SKM-1 treated with dmso at 0.1 percent for 144 hours (cell line): ENCODE data around the gene PDE11A.

Experiments
- DNase-seq: peaks from one replicate; lab custom pipeline; 2025; ENCODE audit not compliant: unreplicated experiment; lab: John Stamatoyannopoulos, UW

PDE11A gene

GRCh38 chr2:177929662-177930522 lies 142.7 kb downstream of the PDE11A start:
- no peak for DNase-seq

DNA sequence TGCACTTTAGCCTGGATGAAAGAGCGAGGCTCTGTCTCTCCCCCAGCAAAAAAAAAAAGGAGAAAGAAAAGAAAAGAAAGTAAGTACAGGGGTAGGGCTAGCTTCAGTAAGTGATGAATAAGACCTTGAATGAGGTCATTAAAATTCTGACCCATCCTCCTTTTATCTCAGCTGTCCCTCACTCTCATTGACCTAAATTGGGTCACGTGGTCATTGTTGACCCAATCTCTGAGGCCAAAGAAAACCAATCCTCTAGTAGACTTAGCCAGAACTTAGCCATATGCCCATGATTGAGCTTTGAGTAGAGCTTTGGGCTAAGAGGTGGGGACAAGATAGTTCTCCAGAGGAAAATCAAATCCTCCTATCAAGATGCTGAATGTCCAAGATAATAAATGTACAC lies 149.3 kb downstream of the PDE11A start:
- no peak for DNase-seq

GRCh38 chr2:177921726-177922125 lies 150.9 kb downstream of the PDE11A start:
- DNase-seq = no peak

DNA sequence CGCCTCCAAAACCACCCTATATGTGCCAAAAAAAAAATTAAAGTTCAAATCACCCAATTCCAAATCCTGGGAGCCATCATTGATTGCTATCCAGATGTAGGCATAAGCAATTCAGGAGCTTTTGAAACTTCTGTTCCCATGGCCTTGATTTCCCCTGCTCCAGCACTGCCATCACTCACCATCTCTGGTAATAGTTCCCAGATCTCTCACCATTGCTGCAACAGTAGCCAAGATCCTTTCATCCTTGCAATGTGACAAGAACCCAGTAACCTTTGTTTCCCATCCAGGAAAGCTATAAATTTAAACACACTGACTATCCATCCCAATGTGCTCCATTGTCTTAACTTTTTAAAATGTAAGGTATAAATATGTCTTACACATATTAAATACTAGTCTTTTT lies 155.4 kb downstream of the PDE11A start:
- DNase-seq = no peak

DNA sequence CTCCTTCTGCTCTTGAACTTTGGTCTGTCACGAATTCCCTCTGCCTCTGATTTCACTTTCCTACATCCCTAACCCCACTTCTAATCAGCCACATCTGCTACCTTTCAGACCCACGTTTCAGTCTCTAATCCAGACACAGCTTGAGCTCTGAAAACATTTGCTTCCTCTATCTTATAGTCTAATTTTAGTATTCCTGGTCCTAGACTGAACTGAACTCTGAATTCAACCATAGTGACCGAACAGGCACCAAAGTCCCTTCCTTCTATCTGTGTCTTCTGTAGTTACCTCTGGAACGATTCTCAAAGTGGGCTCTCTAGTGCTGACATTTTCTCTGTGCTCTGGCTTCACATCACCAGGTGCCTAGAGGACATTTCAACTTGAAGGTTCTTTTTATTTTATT lies 156.2 kb downstream of the PDE11A start:
- DNase-seq = no peak

- no peak for DNase-seq
Measured at GRCh38 chr2:177914247-177914646, 158.3 kb downstream of the PDE11A start.

GRCh38 chr2:177909962-177910361 lies 162.6 kb downstream of the PDE11A start:
- DNase-seq = no peak

DNA sequence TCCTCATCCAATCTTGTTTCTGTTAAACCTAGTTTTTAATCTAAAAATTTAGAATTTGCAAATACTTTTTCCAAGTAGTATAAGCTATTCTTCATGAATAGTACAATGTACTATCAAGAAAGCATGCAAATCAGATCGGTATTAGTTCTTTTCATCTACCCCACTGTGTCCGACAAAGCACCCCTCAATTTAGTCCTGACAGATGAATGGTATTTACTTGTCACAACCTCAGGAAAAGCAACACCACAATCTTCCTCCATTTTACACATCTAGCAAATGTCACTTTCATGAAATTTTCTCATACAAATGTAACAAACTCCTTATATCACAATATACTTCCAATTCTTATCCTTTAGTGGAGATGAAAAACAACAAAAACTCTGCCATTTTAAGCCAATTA lies 163.8 kb downstream of the PDE11A start:
- no peak for DNase-seq

DNA sequence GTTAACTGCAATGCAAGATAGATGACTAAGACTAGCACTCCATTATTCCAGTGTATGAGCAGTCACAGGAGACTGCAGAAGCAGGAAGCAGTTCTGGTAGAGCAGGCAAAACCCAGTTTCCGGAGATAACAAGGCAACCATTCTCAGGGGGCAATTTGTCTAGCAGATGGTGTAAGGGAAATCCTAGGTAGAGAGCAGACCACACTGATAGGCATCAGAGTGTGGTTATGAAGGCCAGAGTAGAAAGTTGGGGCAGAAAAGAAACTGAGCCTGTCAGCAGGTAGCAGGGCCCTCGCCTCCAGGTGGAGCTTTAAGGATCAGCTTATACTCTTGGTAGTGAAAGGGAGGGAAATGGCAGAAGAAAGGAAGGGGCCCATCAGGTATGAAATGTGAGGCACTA lies 164.4 kb downstream of the PDE11A start:
- no peak for DNase-seq

GRCh38 chr2:177906041-177906718 lies 166.4 kb downstream of the PDE11A start:
- DNase-seq = no peak

DNA sequence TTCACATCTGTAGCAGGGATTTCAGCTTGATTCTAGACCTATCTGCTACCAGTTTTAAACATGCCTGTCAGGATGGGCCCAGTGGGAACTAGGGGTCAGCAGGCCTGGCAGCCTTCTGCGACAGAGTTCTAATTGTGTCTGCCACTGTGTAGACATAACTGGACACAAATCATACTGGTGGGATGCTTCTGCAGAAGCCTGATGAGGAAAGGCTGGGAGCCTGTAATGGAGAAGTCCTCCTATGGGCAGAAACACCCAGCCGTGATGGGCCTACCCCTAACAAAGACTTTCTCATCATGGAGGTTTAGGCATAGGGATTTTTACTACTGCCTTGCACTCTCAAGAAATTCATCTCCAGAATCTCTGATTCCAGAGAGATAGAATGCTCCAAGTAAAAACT lies 166.9 kb downstream of the PDE11A start:
- DNase-seq = no peak

GRCh38 chr2:177902395-177903163 lies 170.0 kb downstream of the PDE11A start:
- no peak for DNase-seq

DNA sequence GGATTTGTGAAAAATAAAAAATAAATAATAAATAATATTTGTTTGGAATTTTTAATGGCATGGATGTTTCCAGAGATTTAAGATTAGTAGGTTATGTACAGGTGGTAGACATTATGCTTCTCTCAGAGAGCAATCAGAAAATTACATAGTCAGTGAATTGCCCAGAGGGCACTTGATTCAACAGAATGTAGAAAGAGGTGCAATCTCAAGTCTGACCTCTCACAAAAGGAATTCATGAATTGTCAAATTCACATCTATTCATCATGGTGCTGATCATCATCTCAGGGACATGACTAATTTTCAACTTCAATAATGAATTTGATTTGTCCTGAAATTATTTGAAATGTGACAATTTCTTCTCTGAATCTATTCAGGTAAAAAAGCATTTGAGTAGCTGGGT lies 172.5 kb downstream of the PDE11A start:
- no peak for DNase-seq

GRCh38 chr2:177897278-177897677 lies 175.3 kb downstream of the PDE11A start:
- no peak for DNase-seq

- no peak for DNase-seq
Measured at GRCh38 chr2:177896587-177896986, 176.0 kb downstream of the PDE11A start.

- no peak for DNase-seq
Measured at GRCh38 chr2:177894546-177894945, 178.0 kb downstream of the PDE11A start.

DNA sequence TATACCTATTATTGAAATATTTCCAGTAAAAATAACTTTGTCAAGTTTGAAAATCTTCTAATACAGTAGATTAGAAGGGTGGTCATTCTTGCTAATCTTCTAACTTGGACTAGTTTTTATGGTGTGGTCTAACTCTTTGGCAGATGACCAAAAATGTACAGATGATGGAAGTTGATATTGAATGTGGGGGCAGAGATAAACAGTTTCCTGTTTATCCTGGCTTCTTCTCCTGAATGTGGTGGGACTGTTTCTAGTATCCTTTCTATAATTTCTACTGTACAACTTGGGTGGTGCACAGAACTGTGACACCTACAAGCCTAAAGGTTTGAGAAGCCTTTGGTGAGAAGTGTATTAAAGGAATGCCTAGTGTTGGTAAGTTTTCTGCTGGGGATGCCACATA lies 178.7 kb downstream of the PDE11A start:
- no peak for DNase-seq

DNA sequence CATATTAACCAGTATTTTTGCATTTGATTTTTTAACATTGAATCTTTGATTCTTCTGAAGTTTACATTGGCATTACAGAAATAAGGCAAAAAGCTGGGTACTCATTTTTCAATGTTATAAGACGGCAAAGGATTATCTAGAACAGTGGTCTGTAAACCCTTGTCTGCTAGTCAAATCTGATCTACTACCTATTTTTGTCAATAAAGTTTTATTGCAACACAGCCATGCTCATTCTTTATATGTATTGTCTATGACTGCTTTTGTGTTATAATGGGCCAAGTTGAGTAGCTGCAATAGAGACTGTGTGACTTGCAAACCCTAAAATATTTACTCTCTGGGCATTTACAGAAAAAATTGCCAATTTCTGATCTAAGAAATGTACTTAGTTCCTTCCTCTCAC lies 181.0 kb downstream of the PDE11A start:
- DNase-seq = no peak

DNA sequence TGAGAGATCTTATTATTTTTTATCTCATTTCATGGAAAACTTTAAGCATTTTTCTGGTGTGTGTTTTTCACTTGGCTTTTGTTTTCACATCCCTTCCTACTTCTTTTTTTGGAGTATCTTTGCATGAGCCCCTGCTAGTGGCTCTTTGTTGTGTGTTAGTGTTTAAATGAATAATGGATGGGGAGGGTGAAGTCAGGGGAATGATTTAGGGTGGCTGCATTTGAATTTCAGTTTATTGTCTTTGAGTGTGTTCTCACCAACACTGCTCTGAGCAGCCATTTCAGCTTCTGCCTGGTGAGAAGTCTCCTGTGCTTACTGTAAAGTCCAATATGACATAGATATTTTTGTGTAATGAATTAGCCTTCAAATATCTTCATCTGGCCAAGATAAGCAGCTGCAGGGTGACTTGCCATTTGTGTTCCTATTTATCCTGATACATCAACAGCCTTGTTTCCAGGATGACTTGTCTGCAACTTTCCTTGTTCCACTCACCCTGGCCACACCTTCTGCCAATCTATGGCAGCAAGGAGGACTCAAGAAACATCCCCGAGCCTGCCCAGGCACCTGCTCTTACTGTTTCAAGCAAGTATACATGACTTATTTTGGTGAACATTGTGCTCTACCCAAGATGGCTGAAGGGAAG lies 182.6 kb downstream of the PDE11A start:
- DNase-seq = no peak

- DNase-seq = no peak
Measured at GRCh38 chr2:177888581-177888980, 184.0 kb downstream of the PDE11A start.

DNA sequence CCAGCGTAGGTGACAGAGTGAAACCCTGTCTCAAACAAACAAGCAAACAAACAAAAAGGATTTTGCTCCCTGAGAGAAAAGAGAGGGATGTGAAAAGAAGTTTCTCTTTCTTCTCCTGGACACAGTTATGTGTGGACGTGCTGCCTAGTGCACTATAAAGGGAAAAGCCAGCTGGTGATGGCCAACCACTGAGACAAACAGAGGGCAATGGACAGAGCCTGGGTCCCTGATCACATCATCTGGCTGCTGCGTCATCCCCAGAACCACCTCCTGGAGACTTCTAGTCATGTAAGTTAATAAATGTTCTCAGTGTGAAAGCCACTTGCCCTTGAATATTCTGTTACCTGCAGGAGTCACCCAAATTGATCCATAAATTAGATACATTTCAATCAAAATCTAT lies 184.9 kb downstream of the PDE11A start:
- DNase-seq = no peak
